MV-4-11 (cell line): ENCODE measurements around the gene PDE6B.
"Not testable (repeated sequence)": the region's sequence is repeated elsewhere in the genome, so short reads cannot be mapped to it uniquely, and the experiment has no call there.

Experiments used
- DNase-seq: peaks from one replicate; lab custom pipeline; 2025; lab: John Stamatoyannopoulos, UW

PDE6B gene

DNA sequence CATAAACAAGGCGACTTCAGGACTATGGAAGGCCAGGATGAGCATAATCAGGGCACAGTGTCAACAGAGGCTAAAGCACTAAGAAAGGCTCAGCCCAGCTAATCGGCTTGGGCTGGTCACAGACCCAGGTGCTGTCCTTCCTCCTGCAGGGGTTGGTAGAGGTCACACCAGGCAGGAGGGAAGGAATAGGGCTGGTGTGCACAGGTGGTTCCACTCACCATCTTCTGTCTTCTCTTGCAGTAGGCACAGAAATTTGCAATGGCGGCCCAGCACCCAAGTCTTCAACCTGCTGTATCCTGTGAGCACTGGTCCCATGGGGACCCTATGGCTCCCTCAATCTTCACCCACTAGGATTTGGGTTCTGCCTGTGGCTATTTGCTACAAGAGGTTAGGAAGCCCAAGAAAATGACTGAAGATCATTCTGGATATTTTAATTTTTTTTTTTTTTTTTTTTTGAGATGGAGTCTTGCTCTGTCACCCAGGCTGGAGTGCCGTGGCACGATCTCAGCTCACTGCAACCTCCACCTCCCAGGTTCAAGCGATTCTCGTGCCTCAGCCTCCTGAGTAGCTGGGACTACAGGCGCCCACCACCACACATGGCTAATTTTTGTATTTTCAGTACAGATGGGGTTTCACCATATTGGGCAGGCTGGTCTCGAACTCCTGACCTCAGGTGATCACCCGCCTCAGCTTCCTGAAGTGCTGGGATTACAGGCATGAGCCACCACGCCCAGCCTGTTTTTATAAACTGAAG is 44.6 kb downstream of the PDE6B start:
- not testable (repeated sequence) for DNase-seq

DNA sequence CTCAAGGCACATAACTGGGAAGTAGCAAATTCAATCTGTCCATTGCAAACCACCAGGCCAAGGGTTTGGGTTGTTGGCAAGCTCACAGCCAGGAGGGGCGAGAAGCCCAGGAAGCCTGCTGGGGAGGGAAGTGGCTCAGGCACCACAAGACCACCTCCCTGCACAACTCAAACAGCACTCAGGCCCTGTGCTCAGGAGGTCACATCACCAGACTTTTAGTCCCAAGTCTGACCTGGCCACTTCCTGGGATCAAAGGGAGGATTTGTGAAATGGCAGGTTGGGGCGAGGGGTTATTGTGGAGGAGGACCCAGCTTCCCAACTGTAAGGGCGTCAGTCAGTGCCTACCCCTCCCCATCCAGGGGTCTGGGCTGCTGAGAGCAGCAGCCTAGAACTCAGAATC is 46.4 kb downstream of the PDE6B start:
- no peak for DNase-seq

DNA sequence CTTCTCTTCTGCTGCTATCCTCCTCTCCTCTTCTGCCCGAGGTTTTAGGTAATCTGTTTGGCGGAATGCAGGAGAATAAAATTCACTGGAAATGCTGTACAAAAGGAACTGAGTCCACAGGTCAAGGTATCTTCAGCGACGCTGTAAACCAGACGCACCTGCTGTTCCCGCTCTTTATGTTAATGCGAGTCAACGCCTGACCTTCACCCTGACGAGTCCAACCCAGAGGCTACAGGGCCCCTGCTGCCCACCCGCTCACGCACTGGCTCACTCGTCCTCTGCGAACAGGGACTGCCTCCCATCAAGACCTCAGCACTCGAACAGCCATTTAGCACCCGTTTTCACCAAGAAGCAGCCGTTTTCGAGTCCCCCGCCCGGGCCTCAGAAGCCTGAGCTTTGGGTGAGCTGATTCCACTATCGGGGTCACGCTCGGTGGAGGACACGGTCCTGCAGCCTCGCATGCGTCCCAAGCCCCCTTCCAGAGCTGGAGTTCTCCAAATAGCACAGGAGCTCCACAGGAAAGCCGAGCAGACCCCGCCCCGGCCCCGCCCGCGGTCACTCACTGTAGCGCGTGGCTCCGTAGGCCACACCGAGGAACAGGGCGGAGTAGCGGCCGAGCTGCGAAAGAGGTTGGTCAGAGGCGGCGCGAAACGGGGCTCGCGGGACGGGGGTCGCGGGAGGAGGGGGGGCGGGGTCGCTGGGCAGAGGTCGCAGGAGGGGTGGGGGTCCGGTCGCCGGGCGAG is 48.1 kb downstream of the PDE6B start:
- DNase-seq: no peak

DNA sequence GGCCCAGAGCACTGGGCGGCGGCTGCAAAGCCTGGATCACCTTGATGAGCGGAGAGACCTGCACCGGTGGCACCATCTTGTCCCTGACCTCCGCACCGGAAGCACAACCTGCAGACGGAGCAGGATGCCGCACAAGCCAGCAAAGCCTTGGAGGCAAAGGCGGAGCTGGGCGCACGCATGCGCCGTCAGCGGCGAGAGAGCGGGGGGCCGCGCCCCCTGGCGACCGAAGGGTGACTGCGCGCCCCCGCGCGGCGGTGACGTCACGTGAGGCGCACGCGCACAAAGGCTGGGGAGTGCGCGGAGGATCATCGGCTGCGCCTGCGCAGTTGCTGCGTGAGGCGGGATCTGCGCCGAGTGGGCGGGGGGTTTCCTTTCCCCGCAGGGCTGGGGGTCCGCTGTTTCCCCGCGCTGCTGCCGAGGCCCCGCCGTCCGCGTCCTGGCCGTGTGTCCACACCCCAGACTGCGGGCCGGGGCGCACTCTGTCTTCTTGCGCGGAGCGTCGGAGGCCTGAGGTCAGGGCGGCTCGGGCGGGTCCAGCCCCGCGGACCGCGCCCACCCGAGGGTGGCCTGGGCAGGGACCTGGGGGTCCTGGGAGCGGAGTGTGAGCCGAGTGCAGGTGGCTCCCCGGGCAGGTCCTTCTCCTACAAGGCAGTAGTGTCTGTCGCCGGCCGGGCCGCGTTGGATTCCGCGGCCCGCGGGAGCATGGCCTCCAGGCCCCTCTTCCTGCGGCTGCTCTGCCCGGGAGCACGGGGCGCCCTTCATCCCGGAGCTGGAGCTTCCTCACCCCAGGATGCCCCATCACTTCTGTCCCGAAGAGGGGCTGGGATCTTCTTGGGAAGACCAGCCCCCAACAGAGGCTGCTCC is 49.0 kb downstream of the PDE6B start, which contains the start of the genes ATP5ME and MYL5:
ATP5ME (minus strand) TSS at position 105 of the 864 bp plus-strand sequence; CDS start at position 76, 29 bp downstream.
MYL5 (plus strand) TSS at position 371 of the 864 bp plus-strand sequence. CDS start 3,485 bp downstream, outside the sequence.
- peak; percentile 90 for DNase-seq

DNA sequence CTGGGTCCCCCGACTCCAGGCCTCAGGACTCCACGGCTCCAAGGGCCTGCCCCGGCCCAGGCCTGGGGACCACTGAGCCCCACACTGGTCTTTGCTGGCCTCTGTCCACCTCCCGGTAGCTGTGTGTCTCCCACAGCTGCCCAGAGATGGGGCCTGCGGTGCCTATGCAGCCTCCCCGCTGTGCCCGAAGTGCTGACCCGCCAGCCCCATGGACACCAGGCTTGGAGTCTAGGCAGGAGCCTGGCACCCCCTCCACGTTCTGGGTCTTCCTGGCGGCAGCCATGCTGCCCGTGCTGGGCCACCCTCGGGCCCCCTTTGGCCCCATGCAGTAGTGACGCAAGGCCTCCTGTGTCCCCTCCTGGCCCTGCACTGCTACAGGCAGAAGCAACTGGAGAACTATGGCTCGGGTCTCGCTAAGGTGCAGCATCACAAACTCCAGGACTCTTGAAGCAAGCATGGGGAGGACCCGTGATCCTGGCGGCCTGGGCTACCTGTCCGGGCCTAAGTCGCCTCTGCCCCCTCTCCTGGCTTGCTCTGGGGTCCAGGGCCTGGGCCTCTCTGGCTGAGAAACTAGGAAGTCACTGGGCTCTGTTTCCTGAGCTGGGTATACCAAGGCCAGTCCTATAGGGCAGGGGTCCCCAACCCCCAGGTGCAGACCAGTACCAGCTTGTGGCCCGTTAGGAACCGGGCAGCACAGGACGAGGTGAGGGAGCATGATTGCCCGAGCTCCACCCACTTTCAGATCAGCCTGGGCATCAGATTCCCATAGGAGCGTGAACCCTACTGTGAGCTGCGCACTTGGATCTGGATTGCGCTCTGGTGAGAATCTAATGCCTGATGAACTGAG is 49.9 kb downstream of the PDE6B start:
- no peak for DNase-seq

DNA sequence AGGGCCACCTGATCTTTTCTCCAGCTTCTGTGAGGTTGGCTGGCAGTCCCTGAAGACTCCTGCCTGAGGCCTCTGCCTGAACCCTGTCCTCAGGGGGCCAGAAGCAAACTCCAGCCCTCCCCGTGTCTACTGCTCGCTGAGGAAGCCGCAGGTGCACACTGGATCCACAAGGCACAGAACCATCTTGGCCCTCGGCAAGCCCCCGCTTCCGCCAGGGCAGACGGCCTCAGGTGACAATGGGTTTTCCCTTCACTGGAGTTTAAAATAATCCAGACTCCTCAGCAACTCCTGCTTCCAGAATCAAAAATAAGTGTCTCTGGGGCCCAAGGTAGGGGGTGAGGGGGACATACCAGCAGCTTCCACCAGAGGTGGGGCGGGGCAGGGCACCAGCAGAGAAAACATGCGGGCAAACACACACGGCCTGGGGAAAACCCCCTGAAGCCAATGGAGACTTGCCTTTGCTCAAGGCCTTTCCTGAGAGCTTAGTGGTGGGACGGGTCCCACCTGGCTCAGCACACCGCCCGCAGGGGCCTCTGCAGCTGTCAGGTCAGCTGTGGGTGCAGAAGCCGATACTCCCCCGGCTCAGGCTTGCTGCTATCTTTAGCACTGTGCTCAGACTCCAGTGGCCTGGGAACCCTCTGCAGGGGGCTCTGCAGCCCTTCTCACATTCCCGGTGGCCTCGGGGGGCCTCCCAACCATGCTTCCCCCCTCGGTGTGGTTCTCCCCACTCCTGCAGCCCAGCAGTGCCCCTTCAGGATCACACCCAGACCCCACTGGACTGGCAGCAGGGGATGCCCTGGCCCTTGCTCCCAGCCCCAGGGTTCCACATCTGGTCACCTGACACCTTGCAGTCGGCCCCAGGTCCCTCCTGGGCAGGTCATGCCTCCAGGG is 50.9 kb downstream of the PDE6B start:
- DNase-seq: no peak

DNA sequence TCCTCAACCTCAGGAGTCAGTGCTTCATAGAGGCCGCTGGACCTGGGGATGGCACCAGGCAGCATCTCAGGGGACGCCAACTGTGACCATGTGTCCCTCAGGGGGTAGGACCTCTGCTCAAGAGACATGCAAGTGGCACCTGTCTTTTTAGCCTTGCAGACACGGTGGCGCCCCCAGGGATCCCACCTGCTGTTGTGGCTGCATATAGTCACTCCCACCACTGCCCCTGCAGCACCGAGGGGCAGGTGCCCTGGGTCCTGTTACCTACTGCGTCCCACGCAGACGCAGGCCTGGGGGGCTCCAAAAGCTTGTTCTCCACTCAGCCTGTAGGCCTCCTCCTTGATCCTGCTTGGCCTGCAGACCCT is 51.5 kb downstream of the PDE6B start:
- DNase-seq: no peak

DNA sequence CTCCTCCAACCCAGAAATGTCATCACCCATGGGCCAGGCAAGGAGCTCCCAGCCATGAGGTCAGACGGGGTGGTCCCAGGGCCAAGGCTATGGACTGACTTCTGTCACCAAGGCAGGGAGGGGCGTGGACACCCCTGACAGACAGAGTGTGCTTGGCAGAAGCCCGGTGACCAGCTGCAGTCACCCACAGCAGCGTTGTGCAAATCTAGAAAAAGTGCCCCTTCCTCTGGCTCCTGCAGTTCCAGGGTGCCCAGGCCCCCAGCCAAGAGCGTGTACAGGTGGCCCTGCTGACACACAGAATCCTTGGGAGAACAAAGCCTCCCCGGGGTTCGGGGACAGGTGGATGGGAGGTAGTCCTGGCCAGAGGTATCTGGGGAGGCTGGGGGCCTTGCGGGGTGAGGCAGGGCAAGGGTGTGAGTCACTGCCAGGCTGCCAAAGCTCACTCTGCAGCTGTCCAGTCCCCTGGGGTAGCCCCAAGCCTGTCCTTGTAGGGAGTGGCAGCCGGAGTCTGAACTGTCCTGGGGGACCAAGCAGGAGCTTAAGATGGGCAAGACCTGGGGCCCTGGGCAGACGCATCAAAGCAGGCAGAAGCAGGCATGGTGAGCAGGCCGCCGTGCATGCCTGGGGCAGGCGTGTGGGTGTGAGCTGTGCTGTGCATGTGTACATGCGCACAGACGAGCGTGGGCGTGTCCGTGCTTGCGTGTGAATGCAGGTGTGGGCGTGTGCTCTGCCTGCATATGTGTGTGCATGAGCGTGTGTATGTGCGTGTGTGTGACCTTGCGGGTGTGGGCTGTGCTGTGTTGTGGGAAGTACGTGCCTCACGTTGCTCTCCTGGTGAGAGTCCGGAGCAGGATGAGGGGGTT is 52.3 kb downstream of the PDE6B start:
- DNase-seq: no peak

DNA sequence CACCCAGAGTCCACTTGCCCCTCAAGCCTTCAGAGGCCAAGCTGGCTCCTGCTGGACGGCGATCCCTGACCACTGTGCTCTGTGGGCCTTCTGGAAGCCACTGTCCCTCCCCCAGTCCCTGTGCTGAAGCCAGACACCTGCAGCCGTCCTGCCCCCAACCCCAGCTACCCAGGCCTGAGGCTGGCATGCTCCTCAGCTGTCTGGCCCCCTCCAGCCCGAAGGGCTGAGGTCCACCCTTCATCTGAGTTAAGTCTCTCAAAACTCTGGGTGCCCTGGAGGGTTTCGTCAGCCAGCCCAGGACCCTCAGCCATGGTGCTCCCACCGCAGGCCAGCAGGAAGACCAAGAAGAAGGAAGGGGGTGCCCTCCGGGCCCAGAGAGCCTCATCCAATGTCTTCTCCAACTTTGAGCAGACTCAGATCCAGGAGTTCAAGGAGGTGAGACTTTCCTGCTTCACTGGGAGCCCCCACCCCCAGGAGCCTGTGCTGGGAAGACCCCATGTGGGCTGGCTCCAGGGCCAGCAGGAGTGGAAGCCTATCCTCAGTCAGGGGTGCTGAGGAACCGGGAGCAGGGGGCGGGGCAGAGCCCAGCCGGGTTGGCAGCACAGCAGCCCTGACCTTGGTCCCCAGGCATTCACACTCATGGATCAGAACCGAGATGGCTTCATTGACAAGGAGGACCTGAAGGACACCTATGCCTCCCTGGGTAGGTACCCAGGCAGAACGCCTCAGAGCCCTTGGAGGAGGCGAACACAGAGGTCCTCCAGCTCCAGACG is 53.1 kb downstream of the PDE6B start:
- no peak for DNase-seq

DNA sequence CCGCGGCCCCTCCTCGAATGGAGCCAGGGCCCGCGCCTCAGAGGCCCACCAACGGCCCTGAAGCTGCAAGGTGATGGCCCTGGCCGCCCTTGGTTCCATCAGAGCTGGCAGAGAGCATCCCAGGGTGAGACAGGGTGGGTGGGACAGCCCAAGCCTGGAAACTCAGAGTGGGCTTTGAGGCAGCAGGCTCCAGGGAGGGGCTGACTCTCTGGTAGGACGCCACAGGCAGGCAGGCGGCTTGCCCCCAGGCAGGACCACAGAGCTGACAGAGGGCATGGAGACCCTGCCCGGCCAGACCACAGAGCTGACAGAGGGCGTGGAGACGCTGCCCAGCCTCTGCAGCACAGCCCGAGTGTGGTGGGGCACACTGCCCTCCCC is 53.7 kb downstream of the PDE6B start:
- DNase-seq: no peak

DNA sequence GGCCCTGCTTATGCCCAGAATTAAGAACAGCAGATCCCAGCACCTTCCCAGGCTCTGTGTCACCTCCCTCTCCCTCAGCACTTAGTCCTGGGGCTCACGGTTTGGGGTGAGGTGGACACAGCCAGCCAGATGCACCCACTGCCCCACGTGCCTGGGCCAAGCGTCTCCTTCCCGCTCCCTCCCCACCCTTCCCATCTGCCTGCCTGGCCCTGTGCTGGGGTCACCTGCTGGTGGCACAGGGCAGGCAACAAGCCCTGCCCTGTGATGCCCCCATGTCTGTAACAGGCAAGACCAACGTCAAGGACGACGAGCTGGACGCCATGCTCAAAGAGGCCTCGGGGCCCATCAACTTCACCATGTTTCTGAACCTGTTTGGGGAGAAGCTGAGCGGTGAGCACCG is 54.3 kb downstream of the PDE6B start:
- no peak for DNase-seq

DNA sequence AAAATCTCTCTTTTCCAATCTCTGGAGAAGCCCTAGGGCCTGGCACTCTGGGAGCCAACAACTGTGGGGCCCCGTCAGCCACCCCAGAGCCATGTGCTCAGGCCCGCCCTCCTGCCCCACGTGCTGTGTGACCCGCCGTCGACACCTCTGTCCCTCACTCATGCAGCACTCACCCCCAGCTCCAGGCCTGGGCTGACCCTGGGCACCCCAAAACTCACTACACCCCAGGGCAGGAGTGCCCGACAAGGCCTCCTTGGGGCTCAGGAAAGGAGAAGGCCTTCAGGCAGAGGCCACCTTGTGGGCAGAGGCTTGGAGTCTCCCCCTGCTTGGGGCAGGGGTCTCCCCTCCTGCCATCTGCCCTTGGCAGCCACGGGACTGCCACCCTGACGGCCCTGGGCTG is 54.7 kb downstream of the PDE6B start:
- no peak for DNase-seq

DNA sequence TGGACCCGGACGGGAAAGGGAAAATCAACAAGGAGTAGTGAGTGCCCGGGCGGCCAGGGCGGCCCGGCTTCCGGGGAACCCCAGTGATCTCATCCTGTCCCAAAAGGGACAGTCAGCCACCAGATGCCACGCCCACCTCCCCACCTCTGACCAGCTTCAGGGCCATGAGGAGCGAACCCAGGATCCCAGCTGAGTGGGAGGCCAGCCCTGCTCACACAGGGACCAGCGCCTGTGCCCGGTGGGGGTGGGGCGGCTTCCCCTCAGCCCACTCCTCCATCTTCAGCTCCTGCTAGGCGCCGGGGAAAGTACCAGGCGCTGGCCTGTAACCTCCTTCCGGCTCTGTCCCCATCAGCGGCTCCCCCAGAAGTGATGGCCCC is 55.2 kb downstream of the PDE6B start:
- no peak for DNase-seq

DNA sequence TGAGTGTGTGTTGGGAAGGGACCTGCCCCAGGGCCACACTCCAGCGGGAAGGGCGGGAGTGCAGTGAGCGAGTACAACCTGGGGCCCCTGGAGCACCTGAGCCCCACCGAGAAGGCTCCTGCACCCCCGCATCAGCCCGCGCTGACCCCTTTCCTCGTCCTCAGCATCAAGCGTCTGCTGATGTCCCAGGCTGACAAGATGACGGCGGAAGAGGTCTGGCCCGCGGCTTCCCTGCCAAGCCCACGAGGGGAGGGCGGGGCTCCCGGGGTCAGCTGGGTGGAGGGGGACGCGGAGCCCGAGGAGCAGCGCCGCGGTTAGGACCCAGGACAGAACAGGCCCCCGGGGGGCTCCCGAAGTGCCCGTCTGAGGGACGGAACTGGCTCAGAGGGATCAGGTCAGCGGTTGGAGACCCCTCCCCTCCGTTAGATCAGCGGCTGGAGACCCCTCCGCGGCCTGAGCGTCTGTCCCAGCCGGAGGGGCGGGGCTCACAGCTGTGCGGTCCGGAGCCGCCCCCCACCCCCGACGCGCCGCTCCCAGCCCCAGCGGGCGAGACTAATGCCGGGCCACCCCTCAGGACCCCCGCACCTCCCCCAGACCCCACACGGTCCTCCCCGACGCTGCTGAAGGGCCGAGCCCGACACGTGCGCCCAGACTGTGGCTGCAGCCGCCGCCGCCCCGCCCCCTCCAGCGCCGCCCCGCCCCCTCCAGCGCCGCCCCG is 55.7 kb downstream of the PDE6B start:
- DNase-seq: no peak

DNA sequence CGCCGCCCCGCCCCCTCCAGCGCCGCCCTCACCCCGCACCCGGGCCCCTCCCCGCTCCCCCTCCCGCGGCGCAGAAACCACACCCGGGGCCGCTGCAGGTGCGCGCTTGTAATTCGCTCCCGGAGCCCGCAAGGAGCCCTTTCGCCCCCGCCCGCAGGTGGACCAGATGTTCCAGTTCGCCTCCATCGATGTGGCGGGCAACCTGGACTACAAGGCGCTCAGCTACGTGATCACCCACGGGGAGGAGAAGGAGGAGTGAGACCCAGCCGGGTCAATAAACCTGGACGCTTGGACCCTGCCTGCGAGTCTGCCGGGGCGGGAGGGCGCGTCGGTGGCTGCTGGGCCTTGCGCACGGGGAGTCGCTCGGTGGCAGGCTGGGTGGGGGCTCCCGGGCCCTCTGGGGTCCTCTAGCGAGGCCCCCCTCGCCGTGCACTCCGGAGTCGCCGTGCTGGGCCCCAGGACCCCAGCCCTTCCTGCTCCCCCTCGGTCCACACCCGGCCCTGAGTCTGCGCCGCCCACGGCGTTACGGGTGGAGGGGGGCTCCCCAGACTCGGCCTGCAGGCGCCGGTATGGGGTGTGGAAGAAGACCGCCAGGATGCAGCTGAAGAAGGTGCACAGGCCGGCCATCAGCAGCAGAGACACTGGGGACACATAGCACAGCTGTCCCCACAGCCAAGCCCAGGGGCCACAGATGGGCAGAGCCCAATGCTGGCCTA is 56.5 kb downstream of the PDE6B start:
- no peak for DNase-seq

DNA sequence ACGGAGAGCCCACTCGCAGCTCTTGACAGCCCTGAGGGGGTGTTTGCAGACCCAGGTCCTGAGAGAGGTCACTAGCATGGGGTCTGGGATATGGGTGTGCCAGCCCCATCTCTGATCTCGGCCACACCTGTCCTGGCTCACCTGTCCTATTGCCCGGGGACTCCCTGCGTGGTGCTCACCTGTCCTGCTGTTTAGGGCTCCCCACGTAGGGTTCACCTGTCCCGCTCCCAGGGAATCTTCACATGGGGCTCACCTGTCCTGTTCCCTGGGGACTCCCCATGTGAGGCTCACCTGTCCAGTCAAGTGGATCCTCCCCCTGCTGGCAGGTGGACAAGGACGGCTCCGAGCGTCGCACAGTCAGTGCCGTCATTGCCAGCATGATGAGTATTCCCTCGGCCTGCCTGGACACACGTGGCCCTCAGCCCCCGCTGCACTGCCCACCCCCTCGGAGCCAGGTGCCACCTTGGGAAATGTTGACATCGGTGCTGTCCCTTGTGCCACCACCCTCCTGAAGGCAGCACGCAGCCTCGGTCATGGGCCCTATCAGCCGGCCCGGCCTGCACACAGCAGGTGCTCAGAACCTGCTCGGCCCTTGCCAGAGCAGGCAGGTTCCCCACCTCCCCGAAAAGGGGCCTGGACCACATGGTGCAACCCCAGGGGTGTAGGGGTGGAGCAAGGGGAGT is 57.3 kb downstream of the PDE6B start:
- no peak for DNase-seq
